B cell (primary cell): ENCODE results near the gene SLC25A51. TPM values are rescaled to one million over a fixed set of nuclear protein-coding genes. Genes with fewer than 3 reads are reported as not detected.

Source experiments
- ATAC-seq: fragments of 200-7000 bp; cut with Tn5 transposase; one replicate; pipeline ENCODE4 v1.10.0; 2021; ENCODE audit warnings: low read depth, mild to moderate bottlenecking, moderate number of reproducible peaks, moderate library complexity
- CTCF ChIA-PET: fragments of 350-600 bp; sonication (Branson Sonifier 250); formaldehyde crosslinking; loops from one replicate; lab custom pipeline; 2021; ENCODE audit warnings: antibody characterized with exemption, inconsistent platforms; lab: Charles Lee
- POLR2A ChIA-PET: fragments of 350-600 bp; sonication (Branson Sonifier 250); formaldehyde crosslinking; loops from one replicate; lab custom pipeline; 2021; ENCODE audit warnings: antibody characterized with exemption; lab: Charles Lee
- DNase-seq: peaks from one replicate; pipeline ENCODE4 v3.0.0; 2013
- H2AFZ ChIP-seq: 2 replicates; pipeline ENCODE4 v1.6.1; 2012; ENCODE audit warnings: mild to moderate bottlenecking, low read depth, low read length; ENCODE audit not compliant: insufficient read depth, poor library complexity, severe bottlenecking
- H3K27ac ChIP-seq, 2 donors: 1 replicate in 1 of 2; 2 replicates in 1 of 2; pipeline ENCODE4 v1.5.1; 2012 to 2013; ENCODE audit warnings: low read length in 2 of 2, mild to moderate bottlenecking in 2 of 2, moderate library complexity in 1 of 2
- H3K27me3 ChIP-seq, 4 experiments: fragments of 200-600 bp in 1 of 4; sonication (generic) in 1 of 4; replicated peaks in 1 of 4; 1 replicate in 2 of 4; 2 replicates in 2 of 4; pipeline versions ENCODE4 v1.6.1 to v1.7.0; 2013 to 2016; ENCODE audit warnings: low read length in 3 of 4, mild to moderate bottlenecking in 2 of 4, mixed read lengths in 1 of 4, moderate library complexity in 1 of 4; ENCODE audit not compliant: insufficient read depth in 4 of 4, control insufficient read depth in 3 of 4; ENCODE audit errors: control extremely low read depth in 1 of 4
- H3K36me3 ChIP-seq, 2 experiments: replicated peaks in 1 of 2; 1 replicate in 1 of 2; 2 replicates in 1 of 2; pipeline versions ENCODE4 v1.6.1 to v1.7.1; 2013; ENCODE audit warnings: low read length in 1 of 2; ENCODE audit not compliant: insufficient read depth in 2 of 2, control insufficient read depth in 1 of 2; ENCODE audit errors: control extremely low read depth in 1 of 2, extremely low read depth in 1 of 2
- H3K4me1 ChIP-seq, 2 donors: fragments of 200-600 bp in 1 of 2; sonication (generic) in 1 of 2; 1 replicate in 1 of 2; 2 replicates in 1 of 2; pipeline versions ENCODE4 v1.5.1 to v1.6.1; 2013 to 2017; ENCODE audit warnings: low read length in 2 of 2; ENCODE audit not compliant: control insufficient read depth in 2 of 2, insufficient read depth in 2 of 2
- H3K4me2 ChIP-seq: replicated peaks from 2 replicates; pipeline ENCODE3; 2012; ENCODE audit warnings: mild to moderate bottlenecking, low read depth, low read length; ENCODE audit not compliant: poor library complexity, severe bottlenecking
- H3K4me3 ChIP-seq, 5 experiments: fragments of 200-600 bp in 1 of 5; sonication (generic) in 1 of 5; 1 replicate in 3 of 5; 2 replicates in 2 of 5; pipeline versions ENCODE4 v1.5.1 to v1.7.0; 2011 to 2016; ENCODE audit warnings: low read length in 4 of 5, mild to moderate bottlenecking in 4 of 5, low read depth in 2 of 5, control low read depth in 1 of 5, moderate library complexity in 1 of 5; ENCODE audit not compliant: insufficient read depth in 1 of 5; ENCODE audit errors: control extremely low read depth in 1 of 5, extremely low read depth in 1 of 5
- H3K79me2 ChIP-seq: fragments of 200-600 bp; sonication (generic); one replicate; pipeline ENCODE4 v1.6.0; 2016; ENCODE audit warnings: low read length; ENCODE audit not compliant: control insufficient read depth, insufficient read depth
- H3K9ac ChIP-seq: fragments of 200-600 bp; sonication (generic); 2 replicates; pipeline ENCODE4 v1.6.1; 2017; ENCODE audit warnings: mild to moderate bottlenecking, low read length, moderate library complexity
- H3K9me3 ChIP-seq, 3 donors: one replicate each; pipeline versions ENCODE4 v1.6.1 to v1.7.1; 2013; ENCODE audit warnings: low read length in 2 of 3; ENCODE audit not compliant: control insufficient read depth in 2 of 3, insufficient read depth in 1 of 3; ENCODE audit errors: control extremely low read depth in 1 of 3
- H4K20me1 ChIP-seq: 2 replicates; pipeline ENCODE4 v1.6.0; 2012; ENCODE audit warnings: mild to moderate bottlenecking, low read length; ENCODE audit not compliant: insufficient read depth, control insufficient read depth, poor library complexity, severe bottlenecking
- H3K27ac Mint-ChIP-seq: one replicate; pipeline ENCODE4 v1.8.0; 2021; ENCODE audit warnings: mixed read lengths
- H3K27me3 Mint-ChIP-seq: one replicate; pipeline ENCODE4 v1.8.0; 2021; ENCODE audit warnings: mixed read lengths
- H3K4me1 Mint-ChIP-seq: one replicate; pipeline ENCODE4 v1.8.0; 2021; ENCODE audit warnings: mixed read lengths
- H3K4me3 Mint-ChIP-seq: one replicate; pipeline ENCODE4 v1.8.0; 2021; ENCODE audit warnings: mixed read lengths
- H3K9me3 Mint-ChIP-seq: one replicate; pipeline ENCODE4 v1.8.0; 2022; ENCODE audit warnings: mixed read lengths; ENCODE audit not compliant: insufficient read depth
- EZH2 ChIP-seq: IDR thresholded peaks from 2 replicates; pipeline ENCODE4 v1.6.1; 2012; ENCODE audit warnings: borderline replicate concordance, low read depth, mild to moderate bottlenecking, moderate library complexity, low read length; ENCODE audit not compliant: insufficient read depth, poor library complexity, severe bottlenecking
- WGBS: methylation state at CpG from one replicate; pipeline ENCODE4 v1.1.5; 2013; ENCODE audit warnings: missing lambda C conversion rate; ENCODE audit not compliant: insufficient coverage; 5-methylcytosine and 5-hydroxymethylcytosine counted together
- intact Hi-C: fragments of 100-400 bp; cut with micrococcal nuclease; formaldehyde crosslinking; loops from one replicate; pipeline ENCODE4 v1.10.0; 2022
- polyA plus RNA-seq: library from polyadenylated mRNA; depleted of rRNA; stranded (reverse); fragments of >200 nt; gene quantifications from 2 replicates; pipeline ENCODE4 v1.2.3, GENCODE V29; 2012
- total RNA-seq, 2 donors: library from RNA; stranded (reverse); fragments of 120-200 nt in 1 of 2; gene quantifications; 1 replicate in 1 of 2; 2 replicates in 1 of 2; pipeline versions ENCODE4 v1.2.3 to v1.2.4, GENCODE V29; 2013 to 2022
- TF ChIP-seq, protein P1 (sequence below): fragments of 200-600 bp; IDR thresholded peaks from one replicate; pipeline ENCODE4 v1.8.0; 2022; ENCODE audit warnings: antibody characterized with exemption, mild to moderate bottlenecking

The SLC25A51 gene
- total and polyA plus RNA-seq, 2 donors (not counting 1 experiment from before 2014, with no cell fraction given), result 12.9 to 27.8 TPM

DNA sequence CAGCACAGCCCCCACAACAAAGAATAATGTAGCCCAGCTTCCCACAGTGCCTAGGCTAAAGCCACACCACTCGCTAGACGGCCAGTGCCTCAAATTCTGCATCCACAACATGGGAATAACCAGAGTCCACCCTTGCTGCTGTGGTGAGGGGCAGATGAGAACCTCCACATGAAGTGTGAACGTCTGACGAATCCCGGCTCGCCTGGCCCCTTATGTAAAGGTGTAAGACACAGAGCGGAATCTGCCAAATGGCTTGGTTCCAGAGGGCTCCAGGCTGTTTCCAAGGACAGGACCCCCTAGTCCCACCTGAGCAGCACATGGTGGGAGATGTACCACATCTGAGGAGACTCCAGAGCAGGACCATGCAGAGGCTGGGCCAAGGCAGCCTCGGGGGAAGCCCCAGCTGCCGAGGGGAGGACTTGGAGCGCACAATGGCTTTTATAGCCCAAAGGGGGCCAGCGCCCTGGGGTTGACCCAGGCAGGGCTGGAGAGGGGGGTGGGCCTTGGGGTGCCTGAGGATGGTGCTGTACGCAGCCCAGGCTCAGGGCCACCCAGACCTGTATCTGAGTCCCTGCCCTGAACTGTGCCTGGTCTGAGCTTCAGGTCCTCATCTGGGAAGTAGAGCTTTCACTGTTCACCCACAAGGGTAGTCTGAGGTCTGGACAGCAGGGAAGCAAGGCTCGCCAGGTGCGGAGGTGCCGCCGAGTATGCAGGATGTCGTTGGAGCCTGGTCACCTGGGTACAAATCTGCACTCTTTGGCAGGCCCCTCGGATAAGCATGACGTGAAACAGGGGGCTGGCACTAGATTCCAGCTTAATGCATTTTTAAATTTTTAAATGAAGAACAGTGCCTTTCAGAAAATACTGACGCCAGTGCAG is 24.9 kb upstream of the SLC25A51 start:
- H3K9me3 ChIP-seq, result peaks cover 0 to 4% (median 4%) of the 10 kb centered on the region in 3 donors
- Mint-ChIP-seq H3K27me3 (peaks cover 7% of the 10 kb centered on the region), H3K4me1 (no peaks in the 10 kb centered on the region), H3K27ac (no peak overlapping the region), H3K9me3 (no peaks in the 10 kb centered on the region), H3K4me3 (no peak overlapping the region)
- DNase-seq, result no peak
- ATAC-seq, result no peak
- no peaks in the 10 kb centered on the region for H3K4me1 ChIP-seq
- H4K20me1 ChIP-seq, result no peaks in the 10 kb centered on the region
- intact Hi-C loops, result no loop called here
- WGBS, result 84% methylated on average over 16 of the region's 20 CpGs
- H3K4me2 ChIP-seq, result no peak overlapping the region
- no peak overlapping the region for H2AFZ ChIP-seq
- ChIA-PET CTCF (interaction anchor here (0.9 kb wide), 1 partner anchor 15 kb away, joined by 3 read pairs; no protein-coding TSS in a partner anchor), POLR2A (no interaction called here)
- H3K79me2 ChIP-seq, result no peaks in the 10 kb centered on the region
- no peaks in the 10 kb centered on the region for H3K27me3 ChIP-seq
- TF ChIP-seq EZH2, result no peak
- TF ChIP-seq, protein P1, sequence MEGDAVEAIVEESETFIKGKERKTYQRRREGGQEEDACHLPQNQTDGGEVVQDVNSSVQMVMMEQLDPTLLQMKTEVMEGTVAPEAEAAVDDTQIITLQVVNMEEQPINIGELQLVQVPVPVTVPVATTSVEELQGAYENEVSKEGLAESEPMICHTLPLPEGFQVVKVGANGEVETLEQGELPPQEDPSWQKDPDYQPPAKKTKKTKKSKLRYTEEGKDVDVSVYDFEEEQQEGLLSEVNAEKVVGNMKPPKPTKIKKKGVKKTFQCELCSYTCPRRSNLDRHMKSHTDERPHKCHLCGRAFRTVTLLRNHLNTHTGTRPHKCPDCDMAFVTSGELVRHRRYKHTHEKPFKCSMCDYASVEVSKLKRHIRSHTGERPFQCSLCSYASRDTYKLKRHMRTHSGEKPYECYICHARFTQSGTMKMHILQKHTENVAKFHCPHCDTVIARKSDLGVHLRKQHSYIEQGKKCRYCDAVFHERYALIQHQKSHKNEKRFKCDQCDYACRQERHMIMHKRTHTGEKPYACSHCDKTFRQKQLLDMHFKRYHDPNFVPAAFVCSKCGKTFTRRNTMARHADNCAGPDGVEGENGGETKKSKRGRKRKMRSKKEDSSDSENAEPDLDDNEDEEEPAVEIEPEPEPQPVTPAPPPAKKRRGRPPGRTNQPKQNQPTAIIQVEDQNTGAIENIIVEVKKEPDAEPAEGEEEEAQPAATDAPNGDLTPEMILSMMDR, result no peak
- no peak overlapping the region for H3K4me3 ChIP-seq
- no peak overlapping the region for H3K27ac ChIP-seq
- H3K9ac ChIP-seq, result no peak overlapping the region
- no peaks in the 10 kb centered on the region for H3K36me3 ChIP-seq
